Vagina (tissue), 2 donors: ENCODE data around the gene SYT1.

ENCODE experiments used
- POLR2A ChIP-seq, 2 donors: fragments of 450-650 bp; IDR thresholded peaks; one replicate each; pipeline ENCODE4 v1.6.1; 2017; ENCODE audit warnings: antibody characterized with exemption in 2 of 2, mild to moderate bottlenecking in 2 of 2, moderate library complexity in 2 of 2
- TF ChIP-seq, protein P1 (sequence below), 3 experiments: fragments of 450-650 bp in 2 of 3; fragments of 200-600 bp in 1 of 3; sonication (generic) in 1 of 3; IDR thresholded peaks; one replicate each; pipeline ENCODE4 v1.5.1; 2017 to 2019; ENCODE audit warnings: antibody characterized with exemption in 3 of 3, mild to moderate bottlenecking in 2 of 3, moderate library complexity in 2 of 3

GRCh38 chr12:79063258-79063657 is 198.7 kb downstream of the SYT1 start:
- no peak for TF ChIP-seq POLR2A (IDR thresholded peaks at IDR 0.05)
- TF ChIP-seq, protein P1, sequence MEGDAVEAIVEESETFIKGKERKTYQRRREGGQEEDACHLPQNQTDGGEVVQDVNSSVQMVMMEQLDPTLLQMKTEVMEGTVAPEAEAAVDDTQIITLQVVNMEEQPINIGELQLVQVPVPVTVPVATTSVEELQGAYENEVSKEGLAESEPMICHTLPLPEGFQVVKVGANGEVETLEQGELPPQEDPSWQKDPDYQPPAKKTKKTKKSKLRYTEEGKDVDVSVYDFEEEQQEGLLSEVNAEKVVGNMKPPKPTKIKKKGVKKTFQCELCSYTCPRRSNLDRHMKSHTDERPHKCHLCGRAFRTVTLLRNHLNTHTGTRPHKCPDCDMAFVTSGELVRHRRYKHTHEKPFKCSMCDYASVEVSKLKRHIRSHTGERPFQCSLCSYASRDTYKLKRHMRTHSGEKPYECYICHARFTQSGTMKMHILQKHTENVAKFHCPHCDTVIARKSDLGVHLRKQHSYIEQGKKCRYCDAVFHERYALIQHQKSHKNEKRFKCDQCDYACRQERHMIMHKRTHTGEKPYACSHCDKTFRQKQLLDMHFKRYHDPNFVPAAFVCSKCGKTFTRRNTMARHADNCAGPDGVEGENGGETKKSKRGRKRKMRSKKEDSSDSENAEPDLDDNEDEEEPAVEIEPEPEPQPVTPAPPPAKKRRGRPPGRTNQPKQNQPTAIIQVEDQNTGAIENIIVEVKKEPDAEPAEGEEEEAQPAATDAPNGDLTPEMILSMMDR (IDR thresholded peaks at IDR 0.05): no peak
